ENCODE data around the gene KLF12.

The KLF12 gene

DNA sequence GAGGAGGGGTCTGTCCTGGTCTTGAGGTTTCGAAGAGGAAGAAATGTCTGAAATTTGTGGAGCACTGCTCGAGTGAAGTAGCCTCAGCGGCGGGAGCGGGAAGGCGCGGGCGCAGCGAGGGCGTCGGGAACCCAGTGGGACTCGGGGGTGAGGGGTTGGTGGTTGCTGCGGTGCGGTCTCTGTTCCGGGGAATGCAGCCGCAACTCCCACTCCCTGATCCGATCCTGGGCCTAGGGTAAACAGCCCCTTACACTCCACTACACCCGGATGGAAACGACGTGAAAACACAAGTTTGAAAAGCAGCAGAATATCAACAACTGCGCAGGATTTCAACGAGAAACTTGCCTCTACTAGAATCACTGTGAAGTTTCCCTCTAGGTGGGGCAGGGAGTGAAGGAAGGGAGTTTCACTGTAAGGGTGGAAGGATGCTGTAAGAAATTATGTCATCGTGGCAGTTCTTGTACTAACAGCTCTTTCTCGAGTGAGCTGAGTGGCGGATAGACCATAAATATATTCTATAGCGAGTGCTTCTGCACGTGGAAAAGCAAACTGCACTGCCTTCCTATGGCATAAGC lies 2.0 kb upstream of the KLF12 start:
- no peak for DNase-seq (ENCODE audit: low read depth)
- peak overlapping the region; percentile 78 for H3K4me3 ChIP-seq (ENCODE audit: low read depth, low read length)

DNA sequence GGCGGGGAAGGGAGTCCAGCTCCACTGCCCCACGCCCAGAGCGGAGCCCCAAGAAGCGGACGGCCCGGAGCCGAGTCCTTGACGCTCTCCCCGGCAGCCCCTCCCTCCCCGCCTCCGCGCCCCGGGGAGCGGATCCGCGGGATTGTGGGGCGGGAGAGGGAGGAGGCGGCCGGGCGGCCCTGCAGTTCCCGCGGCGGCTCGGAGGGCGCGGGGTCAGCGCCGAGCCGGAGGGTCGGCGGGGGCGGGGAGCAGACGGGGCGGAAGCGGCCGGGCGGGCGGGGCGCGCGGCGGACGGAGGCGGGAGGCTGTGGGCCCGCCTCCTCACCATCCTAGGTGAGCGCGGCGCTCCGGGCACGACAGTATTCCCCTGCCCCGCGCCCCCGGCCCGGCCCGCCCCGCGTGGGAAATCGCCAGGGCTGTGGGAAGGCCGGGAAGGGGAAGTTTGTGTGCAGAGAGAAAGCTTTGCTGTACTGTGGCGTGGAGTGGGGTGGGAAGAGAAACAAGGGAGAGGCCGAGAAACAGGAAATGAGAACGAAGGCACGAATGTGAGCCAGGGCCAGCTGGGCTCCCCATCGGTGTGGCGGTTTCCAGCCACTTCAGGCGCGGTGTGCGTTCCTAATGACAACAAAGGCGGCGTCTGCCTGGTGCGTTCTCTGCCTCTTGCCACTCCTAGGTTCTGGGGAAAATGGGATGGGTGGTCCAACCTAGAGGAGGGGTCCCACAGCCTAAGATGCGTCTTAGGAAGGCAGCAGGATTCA lies 1.3 kb upstream of the KLF12 start:
- H3K4me3 ChIP-seq (ENCODE audit: low read depth, low read length), result peak overlapping the region; percentile 78
- DNase-seq (ENCODE audit: low read depth), result peak; percentile 62

GRCh38 chr13:74134777-74135325 lies 647 bp upstream of the KLF12 start:
- peak overlapping the region; percentile 78 for H3K4me3 ChIP-seq (ENCODE audit: low read depth, low read length)
- no peak for DNase-seq (ENCODE audit: low read depth)

- DNase-seq (ENCODE audit: low read depth), result peak; percentile 95
Measured at GRCh38 chr13:74133657-74134201, 475 bp downstream of the KLF12 start.

GRCh38 chr13:74132776-74133656 lies 1.2 kb downstream of the KLF12 start:
- DNase-seq (ENCODE audit: low read depth), result no peak
- peak overlapping the region; percentile 78 for H3K4me3 ChIP-seq (ENCODE audit: low read depth, low read length)

More at GRCh38 chr13:74133657-74134201, 475 bp downstream of the KLF12 start:
- H3K4me3 ChIP-seq (ENCODE audit: low read depth, low read length), result peak overlapping the region; percentile 78

GRCh38 chr13:74132152-74132775 lies 1.9 kb downstream of the KLF12 start:
- H3K4me3 ChIP-seq (ENCODE audit: low read depth, low read length), result peak overlapping the region; percentile 78
- DNase-seq (ENCODE audit: low read depth), result no peak

DNA sequence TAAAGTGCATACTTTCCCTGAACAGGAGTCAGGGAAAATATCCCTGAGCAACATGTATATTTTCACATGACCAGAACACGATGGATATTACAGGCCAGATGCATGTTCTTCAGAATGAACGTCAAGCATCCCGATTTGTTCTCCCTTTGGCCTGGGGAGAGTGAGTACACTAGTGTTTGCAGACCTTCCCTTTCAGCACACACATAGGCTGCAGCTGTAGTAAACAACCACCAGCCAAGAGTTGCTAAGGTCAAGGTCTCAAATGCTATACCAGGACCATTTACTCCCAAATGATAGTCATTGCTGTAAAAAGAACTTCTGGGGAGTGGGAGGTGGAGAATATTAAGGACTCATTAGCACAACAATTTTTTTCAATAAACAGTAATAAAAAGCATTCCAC lies 3.0 kb downstream of the KLF12 start:
- no peak for DNase-seq (ENCODE audit: low read depth)

DNA sequence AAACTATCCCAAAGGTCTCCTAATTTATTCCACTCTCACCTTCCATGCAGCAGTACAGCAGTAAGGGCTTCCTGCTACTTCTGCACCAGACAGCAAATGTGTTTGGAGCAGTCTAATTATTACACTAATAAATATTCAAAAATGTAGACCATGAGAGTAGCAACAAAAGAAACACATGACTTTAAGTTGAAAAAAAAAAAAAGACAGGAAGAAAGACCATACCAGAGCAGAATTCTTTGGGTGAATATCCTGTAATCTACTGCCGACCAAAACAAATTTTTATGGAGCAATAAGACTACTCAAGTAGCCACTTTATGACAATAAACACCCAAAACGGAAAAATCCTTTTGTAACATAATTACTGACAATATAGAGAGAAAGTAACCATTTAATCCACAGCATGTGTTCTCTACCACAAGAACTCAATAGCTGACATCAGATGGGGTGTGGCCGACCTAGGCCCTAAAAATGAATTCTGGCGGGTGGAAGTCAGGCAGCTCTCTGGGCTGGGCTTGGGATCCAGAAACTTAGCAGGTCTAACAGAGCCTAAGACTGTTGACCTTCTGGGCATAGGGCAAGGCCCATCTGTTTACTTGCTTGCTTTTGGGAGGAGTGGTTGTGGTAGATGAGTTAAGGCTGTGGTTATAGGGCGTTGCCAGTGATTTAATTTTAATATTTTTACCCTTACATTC lies 4.6 kb downstream of the KLF12 start:
- no peak for DNase-seq (ENCODE audit: low read depth)
- H3K4me3 ChIP-seq (ENCODE audit: low read depth, low read length), result no peak overlapping the region

More for the DNA sequence above, 3.0 kb downstream of the KLF12 start:
- peak overlapping the region; percentile 23 for H3K4me3 ChIP-seq (ENCODE audit: low read depth, low read length)

GRCh38 chr13:74128156-74128767 lies 5.9 kb downstream of the KLF12 start:
- DNase-seq (ENCODE audit: low read depth), result no peak
- H3K4me3 ChIP-seq (ENCODE audit: low read depth, low read length), result no peak overlapping the region

GRCh38 chr13:74118328-74118727 lies 15.9 kb downstream of the KLF12 start:
- no peak overlapping the region for H3K4me3 ChIP-seq (ENCODE audit: low read depth, low read length)

GRCh38 chr13:74117207-74117705 lies 16.9 kb downstream of the KLF12 start:
- H3K4me3 ChIP-seq (ENCODE audit: low read depth, low read length), result no peak overlapping the region

More at GRCh38 chr13:74118328-74118727, 15.9 kb downstream of the KLF12 start:
- no peak for DNase-seq (ENCODE audit: low read depth)

DNA sequence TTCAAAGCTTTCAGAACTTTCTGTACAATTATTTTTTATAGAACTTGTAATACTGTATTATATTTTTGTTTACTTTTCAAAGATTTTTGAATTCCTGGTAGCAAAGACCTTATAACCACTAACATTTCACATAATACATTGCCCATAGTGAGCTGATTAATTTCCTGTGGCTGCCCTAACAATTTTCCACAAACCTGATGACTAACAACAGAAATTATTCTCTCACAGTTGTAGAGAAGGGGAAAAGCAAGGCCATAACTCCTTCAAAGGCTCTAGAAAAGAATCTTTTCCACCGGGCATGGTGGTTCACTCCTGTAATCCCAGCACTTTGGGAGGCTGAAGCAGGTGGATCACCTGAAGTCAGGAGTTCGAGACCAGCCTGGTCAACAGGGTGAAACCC lies 19.1 kb downstream of the KLF12 start:
- no peak overlapping the region for H3K4me3 ChIP-seq (ENCODE audit: low read depth, low read length)
- DNase-seq (ENCODE audit: low read depth), result no peak

More at GRCh38 chr13:74117207-74117705, 16.9 kb downstream of the KLF12 start:
- DNase-seq (ENCODE audit: low read depth), result no peak

- no peak overlapping the region for H3K4me3 ChIP-seq (ENCODE audit: low read depth, low read length)
- DNase-seq (ENCODE audit: low read depth), result no peak
Measured at GRCh38 chr13:74114641-74115040, 19.6 kb downstream of the KLF12 start.

DNA sequence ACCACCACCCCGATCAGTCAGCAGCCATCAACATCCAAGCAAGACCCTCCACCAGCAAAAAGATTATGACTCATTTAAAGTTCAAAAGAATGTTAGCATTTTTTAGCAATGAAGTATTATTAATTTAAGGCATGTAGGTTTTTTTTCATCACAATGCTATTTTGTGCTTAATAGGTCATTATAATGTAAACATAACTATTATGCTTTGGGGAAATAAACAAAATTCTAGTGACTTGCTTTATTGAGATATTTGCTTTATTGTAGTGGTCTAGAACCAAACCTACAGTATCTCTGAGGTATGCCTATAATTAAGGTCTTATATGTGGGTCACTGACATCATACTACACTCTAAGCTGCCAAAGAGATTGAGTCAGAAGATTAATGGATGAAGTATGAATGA lies 20.0 kb downstream of the KLF12 start:
- DNase-seq (ENCODE audit: low read depth), result no peak
- H3K4me3 ChIP-seq (ENCODE audit: low read depth, low read length), result no peak overlapping the region

DNA sequence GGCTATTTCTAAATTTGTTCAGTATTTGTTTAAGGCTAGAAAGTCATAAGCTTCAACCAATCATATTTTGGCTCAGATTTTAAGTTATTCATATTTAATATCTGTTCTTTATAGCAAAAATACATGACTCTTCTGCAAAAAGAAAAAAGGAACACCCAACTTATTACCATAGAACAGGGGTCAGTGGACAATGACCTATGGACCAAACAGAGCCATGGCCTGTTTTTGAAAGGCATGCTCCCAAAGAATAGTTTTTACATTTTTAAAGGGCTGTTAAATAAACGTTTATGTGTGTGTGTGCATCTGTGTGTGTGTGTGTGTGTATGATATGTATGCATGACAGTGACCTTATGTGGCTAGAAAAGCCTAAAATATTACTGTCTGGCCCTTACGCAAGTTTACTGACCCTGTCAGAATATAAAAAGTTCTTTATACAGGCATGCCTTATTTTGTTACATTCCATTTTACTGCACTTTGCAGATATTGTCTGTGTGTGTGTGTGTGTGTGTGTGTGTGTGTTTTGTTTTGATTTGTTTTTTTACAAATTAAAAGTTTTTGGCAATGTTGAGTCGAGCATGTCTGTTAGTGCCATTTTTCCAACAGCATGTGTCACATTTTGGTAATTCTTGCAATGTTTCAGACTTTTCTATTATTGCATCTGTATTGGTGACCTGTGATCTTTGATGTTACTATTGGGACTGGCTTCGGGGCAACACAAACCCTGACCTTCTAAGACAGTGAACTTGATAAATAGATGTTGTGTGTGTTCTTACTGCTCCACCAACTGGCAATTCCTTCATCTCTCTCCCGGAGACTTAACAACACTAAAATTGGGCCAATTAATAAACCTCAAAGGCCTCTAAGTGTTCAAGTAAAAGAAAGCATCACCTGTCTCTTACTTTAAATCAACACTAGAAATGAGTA lies 22.0 kb downstream of the KLF12 start:
- no peak for DNase-seq (ENCODE audit: low read depth)
- no peak overlapping the region for H3K4me3 ChIP-seq (ENCODE audit: low read depth, low read length)

- no peak overlapping the region for H3K4me3 ChIP-seq (ENCODE audit: low read depth, low read length)
- DNase-seq (ENCODE audit: low read depth), result no peak
Measured at GRCh38 chr13:74111399-74111798, 22.8 kb downstream of the KLF12 start.

DNA sequence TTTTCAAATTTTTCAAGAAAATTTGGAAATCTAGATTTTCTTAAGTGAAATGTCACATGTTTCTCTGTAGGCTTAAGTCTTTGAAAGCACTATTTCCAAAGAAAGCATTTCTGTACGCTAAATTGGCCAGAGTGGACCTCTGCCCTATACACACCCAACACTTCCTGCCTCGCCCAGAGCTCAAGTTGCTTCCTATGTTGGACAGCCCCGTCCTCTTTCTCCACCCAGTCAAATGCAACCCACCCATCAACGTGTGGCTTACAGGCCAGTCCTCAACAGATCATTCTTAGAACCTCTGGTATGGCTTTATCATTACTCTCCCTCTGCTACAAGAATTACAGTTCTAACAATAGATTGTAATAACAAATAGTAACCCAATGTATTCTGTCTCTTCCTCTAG lies 24.2 kb downstream of the KLF12 start:
- no peak for DNase-seq (ENCODE audit: low read depth)
- H3K4me3 ChIP-seq (ENCODE audit: low read depth, low read length), result no peak overlapping the region
